Gastroesophageal sphincter (tissue), 4 donors: ENCODE data around the gene KLHL29. TPM values are rescaled to one million over a fixed set of nuclear protein-coding genes. Genes with fewer than 3 reads are reported as not detected.
A peak's percentile ranks its signal among the peaks of the same experiment; 100 is the strongest.

ENCODE experiments used
- ATAC-seq: fragments of 150-250 bp; one replicate; pipeline ENCODE4 v1.9.1; 2016; ENCODE audit warnings: mild to moderate bottlenecking, moderate library complexity
- H3K27ac ChIP-seq, 4 donors: fragments of 200-600 bp; sonication (generic) in 3 of 4; 1 replicate in 3 of 4; 2 replicates in 1 of 4; pipeline ENCODE4 v1.5.1; 2016 to 2019
- H3K27me3 ChIP-seq: fragments of 200-600 bp; sonication (generic); one replicate; pipeline ENCODE4 v1.5.1; 2019
- H3K36me3 ChIP-seq, 2 donors: fragments of 200-600 bp; sonication (generic); one replicate each; pipeline ENCODE4 v1.5.1; 2019; ENCODE audit warnings: control low read depth in 1 of 2
- H3K4me1 ChIP-seq, 3 donors: fragments of 200-600 bp; sonication (generic); 1 replicate in 2 of 3; 2 replicates in 1 of 3; pipeline ENCODE4 v1.5.1; 2016 to 2019; ENCODE audit warnings: control low read depth in 2 of 3
- H3K4me3 ChIP-seq, 2 donors: fragments of 200-600 bp; sonication (generic); one replicate each; pipeline ENCODE4 v1.5.1; 2019; ENCODE audit warnings: mild to moderate bottlenecking in 1 of 2, moderate library complexity in 1 of 2
- H3K9me3 ChIP-seq, 3 donors: fragments of 200-600 bp; sonication (generic); one replicate each; pipeline ENCODE4 v1.5.1; 2017 to 2019; ENCODE audit warnings: control low read depth in 2 of 3
- CTCF ChIP-seq, 4 experiments: fragments of 200-600 bp in 2 of 4; fragments of 450-650 bp in 2 of 4; sonication (generic) in 1 of 4; IDR thresholded peaks; one replicate each; pipeline ENCODE4 v1.5.1; 2017 to 2019; ENCODE audit warnings: antibody characterized with exemption in 4 of 4, mild to moderate bottlenecking in 2 of 4, moderate library complexity in 2 of 4
- EP300 ChIP-seq: sonication (generic); formaldehyde crosslinking; IDR thresholded peaks from one replicate; pipeline ENCODE4 v1.6.1; 2017; ENCODE audit warnings: antibody characterized with exemption, mild to moderate bottlenecking
- POLR2A ChIP-seq, 2 donors: fragments of 450-650 bp; IDR thresholded peaks; one replicate each; pipeline ENCODE4 v1.6.1; 2017; ENCODE audit warnings: antibody characterized with exemption in 2 of 2, mild to moderate bottlenecking in 2 of 2, moderate library complexity in 1 of 2
- POLR2AphosphoS5 ChIP-seq: sonication (generic); formaldehyde crosslinking; IDR thresholded peaks from one replicate; pipeline ENCODE4 v1.6.1; 2017; ENCODE audit warnings: antibody characterized with exemption
- WGBS, 2 donors: methylation state at CpG; one replicate each; pipeline ENCODE4 v1.1.5; 2018; ENCODE audit warnings: low coverage in 1 of 2; 5-methylcytosine and 5-hydroxymethylcytosine counted together
- total RNA-seq, 4 donors: library from RNA; depleted of rRNA; stranded (reverse); fragments of >200 nt; gene quantifications; one replicate each; pipeline ENCODE4 v1.1.0, GENCODE V29; 2016

Gene KLHL29
- total RNA-seq, 4 donors from 2014 or later, result 15.2 to 31.5 (median 24.2) TPM

GRCh38 chr2:23512778-23513177 lies 127.8 kb downstream of the KLHL29 start:
- TF ChIP-seq CTCF (IDR thresholded peaks at IDR 0.05) (no peak), EP300 (no peak), POLR2AphosphoS5 (no peak)
- H3K27me3 ChIP-seq, result no peaks in the 10 kb centered on the region
- no peaks in the 10 kb centered on the region for H3K9me3 ChIP-seq
- ATAC-seq, result no peak
- H3K4me3 ChIP-seq, result no peak overlapping the region
- H3K36me3 ChIP-seq, result no peaks in the 10 kb centered on the region
- peaks cover 0 to 36% (median 7%) of the 10 kb centered on the region in 3 donors for H3K4me1 ChIP-seq
- 81% methylated on average over 2 of the region's 8 CpGs; no CpG with 5 or more reads in 1 of the 2 donors for WGBS, 2 donors
- H3K27ac ChIP-seq, result peak overlapping the region in 3 of 4 donors; percentile 72 to 79 (median 75)

- H3K27me3 ChIP-seq, result no peaks in the 10 kb centered on the region
- peak overlapping the region in 1 of 2 donors; percentile 18 for H3K4me3 ChIP-seq
- TF ChIP-seq POLR2AphosphoS5 (no peak), EP300 (no peak), POLR2A (IDR thresholded peaks at IDR 0.05) (no peak), CTCF (IDR thresholded peaks at IDR 0.05) (no peak)
These were observed 128.4 kb downstream of the KLHL29 start for GRCh38 chr2:23513245-23513871.

GRCh38 chr2:23513872-23514793 lies 129.2 kb downstream of the KLHL29 start:
- TF ChIP-seq POLR2AphosphoS5 (peak; percentile 52), EP300 (no peak)
- no peaks in the 10 kb centered on the region for H3K36me3 ChIP-seq
- no peaks in the 10 kb centered on the region for H3K27me3 ChIP-seq
- H3K27ac ChIP-seq, result peak overlapping the region; percentile 20 to 79 (median 74)
- WGBS, 2 donors, result 32 to 71% methylated on average over 5 of the region's 10 CpGs
- no peak overlapping the region for H3K4me3 ChIP-seq
- H3K9me3 ChIP-seq, result no peaks in the 10 kb centered on the region
- peak; percentile 23 for ATAC-seq
- peaks cover 0 to 38% (median 13%) of the 10 kb centered on the region in 3 donors for H3K4me1 ChIP-seq

More at GRCh38 chr2:23513245-23513871, 128.4 kb downstream of the KLHL29 start:
- H3K27ac ChIP-seq, result peak overlapping the region; percentile 20 to 79 (median 74)
- no peaks in the 10 kb centered on the region for H3K36me3 ChIP-seq
- H3K9me3 ChIP-seq, result no peaks in the 10 kb centered on the region
- peaks cover 0 to 35% (median 7%) of the 10 kb centered on the region in 3 donors for H3K4me1 ChIP-seq
- peak; percentile 54 for ATAC-seq
- WGBS, 2 donors, result 50 to 71% methylated on average over 7 to 10 of the region's 15 CpGs

GRCh38 chr2:23516520-23517256 lies 131.7 kb downstream of the KLHL29 start:
- TF ChIP-seq POLR2AphosphoS5 (no peak), CTCF (IDR thresholded peaks at IDR 0.05) (no peak), EP300 (no peak), POLR2A (IDR thresholded peaks at IDR 0.05) (no peak)
- 71 to 100% methylated on average over 4 to 10 of the region's 19 CpGs for WGBS, 2 donors
- H3K27ac ChIP-seq, result no peak overlapping the region
- no peaks in the 10 kb centered on the region for H3K36me3 ChIP-seq
- no peak overlapping the region for H3K4me3 ChIP-seq
- no peak for ATAC-seq
- peaks cover 0 to 63% (median 17%) of the 10 kb centered on the region in 3 donors for H3K4me1 ChIP-seq
- no peaks in the 10 kb centered on the region for H3K27me3 ChIP-seq
- no peaks in the 10 kb centered on the region for H3K9me3 ChIP-seq
